ENCODE measurements around the gene RGL1. TPM values are rescaled to one million over a fixed set of nuclear protein-coding genes. Genes with fewer than 3 reads are reported as not detected.
A peak's percentile ranks its signal among the peaks of the same experiment; 100 is the strongest.

RGL1 gene
- total and polyA plus RNA-seq, 7 donors: 0.93 to 6.8 (median 3.9) TPM

- Histone ChIP-seq H3K27me3 (ENCODE audit: insufficient read depth in 3 of 3, low read length in 2 of 3) (no peaks in the 10 kb centered on the region), H3K9me3 (no peaks in the 10 kb centered on the region), H3K4me1 (no peaks in the 10 kb centered on the region), H3K36me3 (ENCODE audit: insufficient read depth in 1 of 2, low read depth in 1 of 2) (peaks cover 0 to 10% of the 10 kb centered on the region in 2 donors), H3K4me3 (no peak overlapping the region), H3K27ac (no peak overlapping the region)
- ATAC-seq (peak in 1 of 4 donors; percentile 33), DNase-seq (no peak)
- intact Hi-C loops (cut with DNase I): no loop called here
- no peak for TF ChIP-seq CTCF (IDR thresholded peaks at IDR 0.05)
- WGBS, 3 donors: 73 to 84% (median 79%) methylated on average over 3 of the region's 3 CpGs
Measured at GRCh38 chr1:183966487-183966886, 161.6 kb downstream of the RGL1 start.

GRCh38 chr1:183967914-183968313 lies 163.0 kb downstream of the RGL1 start:
- 84 to 96% (median 85%) methylated on average over 2 of the region's 2 CpGs for WGBS, 3 donors

GRCh38 chr1:183968386-183968785 lies 163.5 kb downstream of the RGL1 start:
- H3K4me3 ChIP-seq: no peak overlapping the region
- WGBS, 3 donors: 62 to 79% (median 70%) methylated on average over 5 of the region's 5 CpGs
- H3K27me3 ChIP-seq (ENCODE audit: insufficient read depth in 3 of 3, low read length in 2 of 3): no peaks in the 10 kb centered on the region
- no peak for TF ChIP-seq CTCF (IDR thresholded peaks at IDR 0.05)
- H3K4me1 ChIP-seq: no peaks in the 10 kb centered on the region
- intact Hi-C loops (cut with DNase I): no loop called here
- H3K27ac ChIP-seq: no peak overlapping the region
- ATAC-seq (no peak), DNase-seq (no peak)
- peaks cover 0 to 10% of the 10 kb centered on the region in 2 donors for H3K36me3 ChIP-seq (ENCODE audit: insufficient read depth in 1 of 2, low read depth in 1 of 2)
- no peaks in the 10 kb centered on the region for H3K9me3 ChIP-seq

More at GRCh38 chr1:183967914-183968313, 163.0 kb downstream of the RGL1 start:
- Histone ChIP-seq H3K4me1 (no peaks in the 10 kb centered on the region), H3K27me3 (ENCODE audit: insufficient read depth in 3 of 3, low read length in 2 of 3) (no peaks in the 10 kb centered on the region), H3K36me3 (ENCODE audit: insufficient read depth in 1 of 2, low read depth in 1 of 2) (peaks cover 0 to 10% of the 10 kb centered on the region in 2 donors), H3K4me3 (no peak overlapping the region), H3K27ac (no peak overlapping the region), H3K9me3 (no peaks in the 10 kb centered on the region)
- no peak for TF ChIP-seq CTCF (IDR thresholded peaks at IDR 0.05)
- ATAC-seq (no peak), DNase-seq (no peak)
- intact Hi-C loops (cut with DNase I): no loop called here

- H3K27ac ChIP-seq: no peak overlapping the region
- 57 to 86% (median 64%) methylated on average over 4 of the region's 4 CpGs for WGBS, 3 donors
Measured at GRCh38 chr1:183970516-183971300, 165.8 kb downstream of the RGL1 start.

More at GRCh38 chr1:183970516-183971300, 165.8 kb downstream of the RGL1 start:
- no peak for TF ChIP-seq CTCF (IDR thresholded peaks at IDR 0.05)
- Histone ChIP-seq H3K4me3 (no peak overlapping the region), H3K9me3 (no peaks in the 10 kb centered on the region), H3K4me1 (no peaks in the 10 kb centered on the region), H3K27me3 (ENCODE audit: insufficient read depth in 3 of 3, low read length in 2 of 3) (no peaks in the 10 kb centered on the region), H3K36me3 (ENCODE audit: insufficient read depth in 1 of 2, low read depth in 1 of 2) (peaks cover 2 to 12% of the 10 kb centered on the region in 2 donors)
- ATAC-seq: no peak
- no peak for DNase-seq
- intact Hi-C loops (cut with DNase I): no loop called here
